NB4 (cell line): ENCODE results near the gene APH1B.

ENCODE experiments used
- DNase-seq: peaks from one replicate; pipeline ENCODE4 v3.0.0; 2010; ENCODE audit warnings: low read depth
- H3K4me3 ChIP-seq: one replicate; pipeline ENCODE4 v1.5.1; 2011; ENCODE audit warnings: mild to moderate bottlenecking, low read depth, low read length, moderate library complexity
- MAX ChIP-seq: IDR thresholded peaks from 2 replicates; pipeline ENCODE4 v1.6.1; 2011; ENCODE audit warnings: low read depth, low read length
- MYC ChIP-seq: IDR thresholded peaks from 2 replicates; pipeline ENCODE4 v1.6.1; 2011; ENCODE audit warnings: low read depth, low read length
- POLR2A ChIP-seq: IDR thresholded peaks from 2 replicates; pipeline ENCODE4 v1.6.1; 2011; ENCODE audit warnings: mild to moderate bottlenecking; ENCODE audit not compliant: insufficient read length; ENCODE audit errors: extremely low read depth
- TF ChIP-seq, protein P1 (sequence below): IDR thresholded peaks from one replicate; pipeline ENCODE4 v1.5.1; 2012; ENCODE audit warnings: low read depth, low read length

Gene APH1B

DNA sequence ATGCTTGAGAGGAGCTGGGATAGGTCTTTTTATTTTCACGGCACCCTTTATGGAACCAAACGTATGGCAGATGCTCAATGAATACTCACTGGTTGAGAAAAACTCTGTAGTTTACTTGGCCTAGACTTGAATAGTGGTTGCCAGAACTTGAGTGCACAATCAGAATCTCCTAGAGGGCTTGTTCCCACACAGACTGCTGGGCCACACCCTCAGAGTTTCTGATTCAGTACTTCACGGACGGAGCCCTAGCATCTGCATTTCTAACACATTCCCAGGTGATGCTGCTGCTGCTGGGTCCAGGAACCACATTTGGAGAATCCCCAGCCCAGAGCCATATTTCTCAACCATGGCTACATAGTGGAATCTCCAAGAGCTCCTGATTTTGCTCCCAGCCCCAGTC is 79.7 kb downstream of the APH1B start:
- TF ChIP-seq, protein P1, sequence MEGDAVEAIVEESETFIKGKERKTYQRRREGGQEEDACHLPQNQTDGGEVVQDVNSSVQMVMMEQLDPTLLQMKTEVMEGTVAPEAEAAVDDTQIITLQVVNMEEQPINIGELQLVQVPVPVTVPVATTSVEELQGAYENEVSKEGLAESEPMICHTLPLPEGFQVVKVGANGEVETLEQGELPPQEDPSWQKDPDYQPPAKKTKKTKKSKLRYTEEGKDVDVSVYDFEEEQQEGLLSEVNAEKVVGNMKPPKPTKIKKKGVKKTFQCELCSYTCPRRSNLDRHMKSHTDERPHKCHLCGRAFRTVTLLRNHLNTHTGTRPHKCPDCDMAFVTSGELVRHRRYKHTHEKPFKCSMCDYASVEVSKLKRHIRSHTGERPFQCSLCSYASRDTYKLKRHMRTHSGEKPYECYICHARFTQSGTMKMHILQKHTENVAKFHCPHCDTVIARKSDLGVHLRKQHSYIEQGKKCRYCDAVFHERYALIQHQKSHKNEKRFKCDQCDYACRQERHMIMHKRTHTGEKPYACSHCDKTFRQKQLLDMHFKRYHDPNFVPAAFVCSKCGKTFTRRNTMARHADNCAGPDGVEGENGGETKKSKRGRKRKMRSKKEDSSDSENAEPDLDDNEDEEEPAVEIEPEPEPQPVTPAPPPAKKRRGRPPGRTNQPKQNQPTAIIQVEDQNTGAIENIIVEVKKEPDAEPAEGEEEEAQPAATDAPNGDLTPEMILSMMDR, result no peak
- TF ChIP-seq MAX, result no peak
- no peak for TF ChIP-seq MYC
- no peak for TF ChIP-seq POLR2A
- no peak for DNase-seq
- no peak overlapping the region for H3K4me3 ChIP-seq

GRCh38 chr15:63357731-63358130 is 80.3 kb downstream of the APH1B start:
- no peak for DNase-seq
- TF ChIP-seq, protein P1, result no peak
- H3K4me3 ChIP-seq, result no peak overlapping the region

DNA sequence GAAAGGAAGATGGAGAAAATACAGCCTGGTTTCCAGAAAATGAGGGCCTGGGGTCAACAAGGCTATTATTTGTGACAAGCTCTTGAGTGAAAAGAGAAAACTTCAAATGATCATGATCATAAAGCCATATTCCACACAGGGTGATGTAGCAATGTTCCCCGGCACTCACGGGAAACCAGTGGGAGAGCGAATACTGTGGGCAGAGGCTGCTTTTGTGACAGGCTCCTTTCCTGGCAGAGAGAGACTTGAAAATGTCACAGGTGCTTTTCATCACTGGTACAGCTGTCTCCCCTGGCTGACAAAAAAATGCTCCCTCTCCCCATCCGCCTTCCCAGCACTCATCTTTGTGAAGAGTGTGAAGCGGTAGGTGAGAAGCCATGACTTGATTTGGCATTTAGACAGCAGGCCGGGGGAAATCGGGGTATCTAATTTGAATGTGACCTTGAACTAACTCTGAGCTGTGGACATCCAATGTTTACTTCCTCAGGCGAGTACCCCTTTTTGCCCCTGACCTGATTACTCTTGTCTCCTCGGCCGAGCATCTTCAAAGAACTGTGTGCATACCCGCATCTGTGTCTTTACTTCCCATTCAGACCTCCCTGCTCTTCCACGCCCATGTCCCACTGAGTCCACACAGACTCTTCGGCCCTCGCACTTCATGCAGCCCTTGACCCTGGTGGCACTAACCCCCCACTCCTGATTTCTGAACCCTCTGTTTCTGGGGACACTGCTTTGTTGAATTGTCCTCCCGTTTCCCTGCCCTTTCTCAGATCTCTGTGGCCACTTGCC is 81.0 kb downstream of the APH1B start:
- TF ChIP-seq MAX, result no peak
- TF ChIP-seq, protein P1, result no peak
- DNase-seq, result no peak
- no peak overlapping the region for H3K4me3 ChIP-seq
